Gastroesophageal sphincter (tissue), 3 donors: ENCODE data around the gene CDIP1.

Experiments
- CTCF ChIP-seq, 4 experiments: fragments of 200-600 bp in 2 of 4; fragments of 450-650 bp in 2 of 4; sonication (generic) in 1 of 4; IDR thresholded peaks; one replicate each; pipeline ENCODE4 v1.5.1; 2017 to 2019; ENCODE audit warnings: antibody characterized with exemption in 4 of 4, mild to moderate bottlenecking in 2 of 4, moderate library complexity in 2 of 4
- EP300 ChIP-seq: sonication (generic); formaldehyde crosslinking; IDR thresholded peaks from one replicate; pipeline ENCODE4 v1.6.1; 2017; ENCODE audit warnings: antibody characterized with exemption, mild to moderate bottlenecking
- POLR2A ChIP-seq, 2 donors: fragments of 450-650 bp; IDR thresholded peaks; one replicate each; pipeline ENCODE4 v1.6.1; 2017; ENCODE audit warnings: antibody characterized with exemption in 2 of 2, mild to moderate bottlenecking in 2 of 2, moderate library complexity in 1 of 2

GRCh38 chr16:4513086-4513860 lies 25.3 kb downstream of the CDIP1 start:
- TF ChIP-seq CTCF (IDR thresholded peaks at IDR 0.05): no peak
- no peak for TF ChIP-seq POLR2A (IDR thresholded peaks at IDR 0.05)
- TF ChIP-seq EP300: no peak
